Neural cell (in vitro differentiated cells): ENCODE results near the gene RANBP1. TPM values are rescaled to one million over a fixed set of nuclear protein-coding genes. Genes with fewer than 3 reads are reported as not detected.

Experiments
- H2AFZ ChIP-seq: fragments of 200-600, 300-800 bp; sonication (generic), shearing (Covaris generic); 2 replicates; pipeline ENCODE4 v1.6.0; 2014; ENCODE audit warnings: low read depth, mild to moderate bottlenecking, antibody characterized with exemption, low read length, moderate library complexity
- H3F3A ChIP-seq: fragments of 200-600 bp; shearing (Covaris generic); 2 replicates; pipeline ENCODE4 v1.6.1; 2016; ENCODE audit warnings: mild to moderate bottlenecking, moderate library complexity, mixed read lengths, antibody characterized with exemption, low read length; ENCODE audit not compliant: insufficient read depth, poor library complexity, severe bottlenecking
- H3K27ac ChIP-seq: fragments of 200-600, 300-800 bp; sonication (generic), shearing (Covaris generic); 2 replicates; pipeline ENCODE4 v1.5.1; 2014; ENCODE audit warnings: mild to moderate bottlenecking, low read length, moderate library complexity
- H3K27me3 ChIP-seq: fragments of 300-800, 200-600 bp; sonication (generic), shearing (Covaris generic); 2 replicates; pipeline ENCODE4 v1.6.0; 2014; ENCODE audit warnings: mild to moderate bottlenecking, low read depth, low read length, moderate library complexity; ENCODE audit not compliant: insufficient read depth
- H3K36me3 ChIP-seq: fragments of 300-800, 200-600 bp; sonication (generic), shearing (Covaris generic); 2 replicates; pipeline ENCODE4 v1.5.1; 2014; ENCODE audit warnings: mild to moderate bottlenecking, antibody characterized with exemption, low read length, moderate library complexity; ENCODE audit not compliant: insufficient read depth
- H3K4me2 ChIP-seq: fragments of 300-800, 200-600 bp; sonication (generic), shearing (Covaris generic); 2 replicates; pipeline ENCODE4 v1.6.0; 2014; ENCODE audit warnings: mild to moderate bottlenecking, low read length
- H3K4me3 ChIP-seq: fragments of 300-800, 200-600 bp; sonication (generic), shearing (Covaris generic); 2 replicates; pipeline ENCODE4 v1.5.1; 2014; ENCODE audit warnings: mild to moderate bottlenecking, low read length, moderate library complexity
- H3K79me2 ChIP-seq: fragments of 200-600 bp; shearing (Covaris generic); replicated peaks from 2 replicates; pipeline ENCODE4 v1.6.0; 2014; ENCODE audit warnings: mild to moderate bottlenecking, low read length, moderate library complexity; ENCODE audit not compliant: insufficient read depth
- H3K9ac ChIP-seq: fragments of 300-800, 200-600 bp; sonication (generic), shearing (Covaris generic); 2 replicates; pipeline ENCODE4 v1.6.1; 2016; ENCODE audit warnings: mild to moderate bottlenecking, low read length, mixed read lengths
- H3K9me2 ChIP-seq: fragments of 200-600 bp; shearing (Covaris generic); 2 replicates; pipeline ENCODE4 v1.6.1; 2016; ENCODE audit warnings: mild to moderate bottlenecking, low read length, mixed read lengths; ENCODE audit not compliant: insufficient read depth
- H3K9me3 ChIP-seq: fragments of 200-600, 300-800 bp; sonication (generic), shearing (Covaris generic); 2 replicates; pipeline ENCODE4 v1.6.1; 2016; ENCODE audit warnings: mild to moderate bottlenecking, mixed run types, low read length, moderate library complexity, mixed read lengths
- H4K20me1 ChIP-seq: fragments of 200-600 bp; shearing (Covaris generic); 2 replicates; pipeline ENCODE4 v1.6.1; 2016; ENCODE audit warnings: mild to moderate bottlenecking, mixed run types; ENCODE audit not compliant: insufficient read depth
- EP300 ChIP-seq: fragments of 450-650 bp; conservative IDR thresholded peaks from 2 replicates; pipeline ENCODE4 v1.6.1; 2014; ENCODE audit warnings: antibody characterized with exemption, mild to moderate bottlenecking, moderate library complexity; ENCODE audit not compliant: poor library complexity, severe bottlenecking
- EZH2 ChIP-seq: fragments of 200-600, 300-800 bp; shearing (Covaris generic), sonication (generic); IDR thresholded peaks from 2 replicates; pipeline ENCODE4 v1.6.1; 2014; ENCODE audit warnings: antibody characterized with exemption, low read length, borderline replicate concordance, mild to moderate bottlenecking; ENCODE audit not compliant: insufficient read depth, poor library complexity, severe bottlenecking
- MXI1 ChIP-seq: fragments of 450-650 bp; conservative IDR thresholded peaks from 2 replicates; pipeline ENCODE4 v1.6.1; 2014; ENCODE audit warnings: antibody characterized with exemption, mild to moderate bottlenecking; ENCODE audit not compliant: poor library complexity, severe bottlenecking
- POLR2AphosphoS5 ChIP-seq: IDR thresholded peaks from 2 replicates; pipeline ENCODE4 v1.6.1; 2012
- RAD21 ChIP-seq: fragments of 450-650 bp; conservative IDR thresholded peaks from 2 replicates; pipeline ENCODE4 v1.6.1; 2014; ENCODE audit warnings: antibody characterized with exemption, mild to moderate bottlenecking, moderate library complexity
- REST ChIP-seq: IDR thresholded peaks from 2 replicates; pipeline ENCODE4 v1.6.1; 2012; ENCODE audit warnings: borderline replicate concordance
- SMC3 ChIP-seq: fragments of 450-650 bp; conservative IDR thresholded peaks from 2 replicates; pipeline ENCODE4 v1.6.1; 2014; ENCODE audit warnings: antibody characterized with exemption, mild to moderate bottlenecking, moderate library complexity; ENCODE audit not compliant: poor library complexity
- TAF1 ChIP-seq: IDR thresholded peaks from 2 replicates; pipeline ENCODE4 v1.6.1; 2012; ENCODE audit warnings: low read depth
- polyA plus RNA-seq: library from polyadenylated mRNA; depleted of rRNA; stranded (reverse); fragments of >200 nt; gene quantifications from 2 replicates; pipeline ENCODE4 v1.2.3, GENCODE V29; 2014
- TF ChIP-seq, protein P1 (sequence below): fragments of 450-650 bp; IDR thresholded peaks from 2 replicates; pipeline ENCODE4 v1.5.1; 2014; ENCODE audit warnings: antibody characterized with exemption, mild to moderate bottlenecking, moderate library complexity; ENCODE audit not compliant: poor library complexity, severe bottlenecking

The RANBP1 gene
- polyA plus RNA-seq, 1 donor from 2014 or later: 360 TPM

GRCh38 chr22:20139391-20140106 lies 23.6 kb downstream of the RANBP1 start:
- no peaks in the 10 kb centered on the region for H3K9me3 ChIP-seq
- no peaks in the 10 kb centered on the region for H3K27me3 ChIP-seq
- H4K20me1 ChIP-seq: no peaks in the 10 kb centered on the region
- no peaks in the 10 kb centered on the region for H3K79me2 ChIP-seq
- no peaks in the 10 kb centered on the region for H3F3A ChIP-seq
- H3K4me3 ChIP-seq: no peak overlapping the region
- TF ChIP-seq EP300: no peak
- no peak for TF ChIP-seq REST
- TF ChIP-seq MXI1: no peak
- TF ChIP-seq, protein P1, sequence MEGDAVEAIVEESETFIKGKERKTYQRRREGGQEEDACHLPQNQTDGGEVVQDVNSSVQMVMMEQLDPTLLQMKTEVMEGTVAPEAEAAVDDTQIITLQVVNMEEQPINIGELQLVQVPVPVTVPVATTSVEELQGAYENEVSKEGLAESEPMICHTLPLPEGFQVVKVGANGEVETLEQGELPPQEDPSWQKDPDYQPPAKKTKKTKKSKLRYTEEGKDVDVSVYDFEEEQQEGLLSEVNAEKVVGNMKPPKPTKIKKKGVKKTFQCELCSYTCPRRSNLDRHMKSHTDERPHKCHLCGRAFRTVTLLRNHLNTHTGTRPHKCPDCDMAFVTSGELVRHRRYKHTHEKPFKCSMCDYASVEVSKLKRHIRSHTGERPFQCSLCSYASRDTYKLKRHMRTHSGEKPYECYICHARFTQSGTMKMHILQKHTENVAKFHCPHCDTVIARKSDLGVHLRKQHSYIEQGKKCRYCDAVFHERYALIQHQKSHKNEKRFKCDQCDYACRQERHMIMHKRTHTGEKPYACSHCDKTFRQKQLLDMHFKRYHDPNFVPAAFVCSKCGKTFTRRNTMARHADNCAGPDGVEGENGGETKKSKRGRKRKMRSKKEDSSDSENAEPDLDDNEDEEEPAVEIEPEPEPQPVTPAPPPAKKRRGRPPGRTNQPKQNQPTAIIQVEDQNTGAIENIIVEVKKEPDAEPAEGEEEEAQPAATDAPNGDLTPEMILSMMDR: no peak
- H3K4me2 ChIP-seq: no peak overlapping the region
- H3K36me3 ChIP-seq: no peaks in the 10 kb centered on the region
- no peak overlapping the region for H3K27ac ChIP-seq
- H3K9ac ChIP-seq: no peak overlapping the region
- H2AFZ ChIP-seq: no peak overlapping the region
- no peaks in the 10 kb centered on the region for H3K9me2 ChIP-seq

- H2AFZ ChIP-seq: no peak overlapping the region
- H3K27me3 ChIP-seq: no peaks in the 10 kb centered on the region
- H3K79me2 ChIP-seq: no peaks in the 10 kb centered on the region
- no peaks in the 10 kb centered on the region for H4K20me1 ChIP-seq
- H3K9ac ChIP-seq: no peak overlapping the region
- H3K27ac ChIP-seq: no peak overlapping the region
- no peaks in the 10 kb centered on the region for H3K36me3 ChIP-seq
- no peaks in the 10 kb centered on the region for H3K9me3 ChIP-seq
- H3K9me2 ChIP-seq: no peaks in the 10 kb centered on the region
- H3F3A ChIP-seq: no peaks in the 10 kb centered on the region
- H3K4me3 ChIP-seq: no peak overlapping the region
- H3K4me2 ChIP-seq: no peak overlapping the region
- TF ChIP-seq POLR2AphosphoS5 (no peak), TAF1 (no peak)
These were observed 24.2 kb downstream of the RANBP1 start for GRCh38 chr22:20140107-20140445.

- Histone ChIP-seq H3K4me2 (no peak overlapping the region), H3K36me3 (no peaks in the 10 kb centered on the region), H3K4me3 (no peak overlapping the region), H3K9me3 (no peaks in the 10 kb centered on the region), H3F3A (no peaks in the 10 kb centered on the region), H2AFZ (no peak overlapping the region), H3K27ac (no peak overlapping the region), H4K20me1 (no peaks in the 10 kb centered on the region), H3K9ac (no peak overlapping the region), H3K9me2 (no peaks in the 10 kb centered on the region), H3K27me3 (no peaks in the 10 kb centered on the region), H3K79me2 (no peaks in the 10 kb centered on the region)
- TF ChIP-seq EP300 (no peak), REST (no peak), RAD21 (no peak), TAF1 (no peak), EZH2 (no peak), SMC3 (no peak), MXI1 (no peak), POLR2AphosphoS5 (no peak)
- TF ChIP-seq, protein P1: no peak
These were observed 24.6 kb downstream of the RANBP1 start for GRCh38 chr22:20140521-20140964.
